ENCODE results near the gene HDAC4.

The HDAC4 gene

GRCh38 chr2:239386001-239386670, 14.7 kb downstream of the HDAC4 start:
- peaks cover 16% of the 10 kb centered on the region for H3K4me1 Mint-ChIP-seq (ENCODE audit: low read depth)
- peaks cover 4% of the 10 kb centered on the region for H3K36me3 Mint-ChIP-seq
- no peak overlapping the region for H3K27ac Mint-ChIP-seq
- H3K27me3 Mint-ChIP-seq = no peaks in the 10 kb centered on the region
- no peaks in the 10 kb centered on the region for H3K9me3 Mint-ChIP-seq (ENCODE audit: low read depth)
- H3K4me3 Mint-ChIP-seq = no peak overlapping the region

- H3K27me3 Mint-ChIP-seq = no peaks in the 10 kb centered on the region
- H3K4me3 Mint-ChIP-seq = no peak overlapping the region
- H3K9me3 Mint-ChIP-seq (ENCODE audit: low read depth) = no peaks in the 10 kb centered on the region
- peaks cover 24% of the 10 kb centered on the region for H3K4me1 Mint-ChIP-seq (ENCODE audit: low read depth)
- H3K27ac Mint-ChIP-seq = no peak overlapping the region
- H3K36me3 Mint-ChIP-seq = peaks cover 6% of the 10 kb centered on the region
These were observed 15.5 kb downstream of the HDAC4 start for GRCh38 chr2:239385096-239386000.

- no peaks in the 10 kb centered on the region for H3K9me3 Mint-ChIP-seq (ENCODE audit: low read depth)
- no peak overlapping the region for H3K4me3 Mint-ChIP-seq
- H3K27me3 Mint-ChIP-seq = no peaks in the 10 kb centered on the region
- H3K27ac Mint-ChIP-seq = no peak overlapping the region
- peaks cover 27% of the 10 kb centered on the region for H3K4me1 Mint-ChIP-seq (ENCODE audit: low read depth)
- peaks cover 4% of the 10 kb centered on the region for H3K36me3 Mint-ChIP-seq
These were observed 17.1 kb downstream of the HDAC4 start for GRCh38 chr2:239383759-239384156.

GRCh38 chr2:239383036-239383758, 17.6 kb downstream of the HDAC4 start:
- Mint-ChIP-seq H3K27me3 (no peaks in the 10 kb centered on the region), H3K27ac (no peak overlapping the region), H3K4me3 (no peak overlapping the region), H3K9me3 (ENCODE audit: low read depth) (no peaks in the 10 kb centered on the region), H3K36me3 (peaks cover 4% of the 10 kb centered on the region), H3K4me1 (ENCODE audit: low read depth) (peaks cover 27% of the 10 kb centered on the region)

- no peaks in the 10 kb centered on the region for H3K27me3 Mint-ChIP-seq
- H3K4me3 Mint-ChIP-seq = peak overlapping the region; percentile 10
- peaks cover 27% of the 10 kb centered on the region for H3K4me1 Mint-ChIP-seq (ENCODE audit: low read depth)
- peaks cover 4% of the 10 kb centered on the region for H3K36me3 Mint-ChIP-seq
- H3K27ac Mint-ChIP-seq = no peak overlapping the region
- no peaks in the 10 kb centered on the region for H3K9me3 Mint-ChIP-seq (ENCODE audit: low read depth)
These were observed 18.4 kb downstream of the HDAC4 start for GRCh38 chr2:239382384-239382880.

- Mint-ChIP-seq H3K27ac (peak overlapping the region; percentile 92), H3K36me3 (peaks cover 4% of the 10 kb centered on the region), H3K4me1 (ENCODE audit: low read depth) (peaks cover 27% of the 10 kb centered on the region), H3K9me3 (ENCODE audit: low read depth) (no peaks in the 10 kb centered on the region), H3K27me3 (no peaks in the 10 kb centered on the region), H3K4me3 (peak overlapping the region; percentile 87)
These were observed 19.1 kb downstream of the HDAC4 start for GRCh38 chr2:239381709-239382134.

- H3K4me1 Mint-ChIP-seq (ENCODE audit: low read depth) = peaks cover 27% of the 10 kb centered on the region
- no peaks in the 10 kb centered on the region for H3K9me3 Mint-ChIP-seq (ENCODE audit: low read depth)
- peak overlapping the region; percentile 87 for H3K4me3 Mint-ChIP-seq
- H3K27me3 Mint-ChIP-seq = no peaks in the 10 kb centered on the region
- peaks cover 4% of the 10 kb centered on the region for H3K36me3 Mint-ChIP-seq
- H3K27ac Mint-ChIP-seq = peak overlapping the region; percentile 92
These were observed 19.8 kb downstream of the HDAC4 start for GRCh38 chr2:239380831-239381708.

- Mint-ChIP-seq H3K9me3 (ENCODE audit: low read depth) (no peaks in the 10 kb centered on the region), H3K4me1 (ENCODE audit: low read depth) (peaks cover 27% of the 10 kb centered on the region), H3K27me3 (no peaks in the 10 kb centered on the region), H3K4me3 (no peak overlapping the region), H3K27ac (no peak overlapping the region), H3K36me3 (peaks cover 2% of the 10 kb centered on the region)
These were observed 21.1 kb downstream of the HDAC4 start for GRCh38 chr2:239379641-239380170.

- Mint-ChIP-seq H3K27ac (no peak overlapping the region), H3K4me1 (ENCODE audit: low read depth) (peaks cover 27% of the 10 kb centered on the region), H3K36me3 (peaks cover 2% of the 10 kb centered on the region), H3K27me3 (no peaks in the 10 kb centered on the region), H3K9me3 (ENCODE audit: low read depth) (no peaks in the 10 kb centered on the region), H3K4me3 (no peak overlapping the region)
These were observed 21.7 kb downstream of the HDAC4 start for GRCh38 chr2:239378918-239379640.

GRCh38 chr2:239378021-239378917, 22.6 kb downstream of the HDAC4 start:
- H3K27ac Mint-ChIP-seq = no peak overlapping the region
- H3K9me3 Mint-ChIP-seq (ENCODE audit: low read depth) = no peaks in the 10 kb centered on the region

GRCh38 chr2:239377591-239377990, 23.2 kb downstream of the HDAC4 start:
- H3K4me3 Mint-ChIP-seq = no peak overlapping the region
- peaks cover 22% of the 10 kb centered on the region for H3K4me1 Mint-ChIP-seq (ENCODE audit: low read depth)
- H3K27me3 Mint-ChIP-seq = no peaks in the 10 kb centered on the region
- H3K36me3 Mint-ChIP-seq = peaks cover 2% of the 10 kb centered on the region
- no peaks in the 10 kb centered on the region for H3K9me3 Mint-ChIP-seq (ENCODE audit: low read depth)
- H3K27ac Mint-ChIP-seq = no peak overlapping the region

More at GRCh38 chr2:239378021-239378917, 22.6 kb downstream of the HDAC4 start:
- Mint-ChIP-seq H3K27me3 (no peaks in the 10 kb centered on the region), H3K4me1 (ENCODE audit: low read depth) (peaks cover 23% of the 10 kb centered on the region), H3K4me3 (no peak overlapping the region), H3K36me3 (peaks cover 2% of the 10 kb centered on the region)

GRCh38 chr2:239376942-239377531, 23.8 kb downstream of the HDAC4 start:
- Mint-ChIP-seq H3K4me3 (no peak overlapping the region), H3K27me3 (no peaks in the 10 kb centered on the region), H3K27ac (no peak overlapping the region), H3K4me1 (ENCODE audit: low read depth) (peaks cover 19% of the 10 kb centered on the region), H3K9me3 (ENCODE audit: low read depth) (no peaks in the 10 kb centered on the region), H3K36me3 (peaks cover 2% of the 10 kb centered on the region)
